ENCODE data around the gene SERPING1.

The SERPING1 gene

DNA sequence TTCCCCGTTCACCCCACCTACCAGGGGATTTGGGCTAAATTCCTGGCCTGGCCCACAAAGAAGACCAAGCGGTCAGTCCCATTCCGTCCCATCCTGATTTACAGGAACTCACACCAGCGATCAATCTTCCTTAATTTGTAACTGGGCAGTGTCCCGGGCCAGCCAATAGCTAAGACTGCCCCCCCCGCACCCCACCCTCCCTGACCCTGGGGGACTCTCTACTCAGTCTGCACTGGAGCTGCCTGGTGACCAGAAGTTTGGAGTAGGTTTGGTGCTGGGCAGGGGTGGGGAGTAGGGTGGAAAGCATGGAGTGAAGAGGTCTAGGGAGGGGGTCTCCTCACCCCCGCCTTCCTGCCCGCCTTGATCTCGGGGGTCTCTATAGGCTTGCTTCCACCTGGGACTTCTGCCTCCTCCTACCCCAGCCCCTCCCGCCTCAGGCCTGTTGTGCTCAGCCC is at the start of gene SERPING1:
TSS of gene SERPING1 (plus strand) at position 225 of the 455 bp plus-strand sequence. CDS start 586 bp downstream, outside the sequence.
- peak; percentile 70 for DNase-seq

DNA sequence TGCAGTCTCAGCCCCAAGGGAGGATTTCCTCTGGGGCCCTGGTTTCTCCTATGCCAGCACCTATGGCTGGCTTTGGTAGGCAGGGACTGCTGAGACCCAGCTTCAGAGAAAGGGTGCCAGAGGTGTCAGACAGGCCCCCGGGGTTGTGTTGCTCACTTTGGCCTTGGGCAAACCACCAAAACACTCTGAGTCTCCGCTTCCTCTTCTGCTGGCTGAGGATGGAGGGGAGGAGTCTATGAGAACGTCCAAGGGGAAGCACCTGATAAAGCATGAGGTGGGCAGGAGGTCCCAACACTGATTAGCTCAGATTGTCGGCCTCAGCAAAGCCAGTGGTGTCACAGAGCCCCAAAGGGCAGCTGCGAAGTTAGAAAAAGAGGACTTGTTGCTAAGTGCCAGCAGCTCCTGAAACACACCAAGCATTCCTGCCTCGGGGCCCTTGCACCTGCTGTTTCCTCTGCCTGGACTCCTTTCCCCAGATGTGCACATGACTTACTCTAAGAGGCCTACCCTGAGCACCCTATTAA is 49.6 kb upstream of the SERPING1 start:
- DNase-seq: no peak

- no peak for DNase-seq
Observed at GRCh38 chr11:57549983-57550382, 47.5 kb upstream of the SERPING1 start.

- DNase-seq: no peak
Observed at GRCh38 chr11:57551941-57552340, 45.5 kb upstream of the SERPING1 start.

DNA sequence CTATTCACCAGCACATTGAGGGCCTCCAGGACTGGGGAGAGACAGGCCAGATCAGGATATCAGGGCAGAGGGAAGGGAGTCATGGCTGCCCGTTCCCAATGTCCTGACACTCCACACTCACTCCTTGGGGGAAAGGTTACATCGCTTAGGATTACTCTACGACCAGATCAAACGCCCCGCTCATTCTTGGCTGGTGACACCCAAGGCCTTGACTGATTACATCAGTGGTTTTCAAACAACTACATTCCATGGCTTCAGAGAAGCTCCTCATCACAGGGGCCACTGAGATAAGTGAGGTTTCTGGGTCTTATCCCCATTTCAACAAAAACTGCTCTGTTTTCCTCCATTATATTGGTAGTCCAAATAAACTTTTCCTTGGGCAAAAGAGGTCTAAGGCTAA is 45.0 kb upstream of the SERPING1 start:
- DNase-seq: no peak

DNA sequence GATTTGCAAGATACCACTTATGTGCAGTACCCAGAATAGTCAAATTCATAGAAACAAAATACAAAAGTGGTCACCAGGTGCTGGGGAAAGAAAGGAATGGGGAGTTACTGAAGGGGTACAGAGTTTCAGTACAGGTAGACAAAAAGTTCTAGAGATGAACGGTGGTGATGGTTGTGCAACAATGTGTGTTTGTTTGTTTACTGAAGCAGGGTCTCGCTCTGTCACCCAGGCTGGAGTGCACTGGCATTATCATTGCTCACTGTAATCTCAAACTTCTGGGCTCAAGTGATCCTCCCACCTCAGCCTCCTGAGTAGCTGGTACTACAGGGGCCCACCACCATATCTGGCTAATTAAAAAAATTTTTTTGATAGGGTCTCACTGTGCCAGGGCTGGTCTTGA is 42.1 kb upstream of the SERPING1 start:
- no peak for DNase-seq

DNA sequence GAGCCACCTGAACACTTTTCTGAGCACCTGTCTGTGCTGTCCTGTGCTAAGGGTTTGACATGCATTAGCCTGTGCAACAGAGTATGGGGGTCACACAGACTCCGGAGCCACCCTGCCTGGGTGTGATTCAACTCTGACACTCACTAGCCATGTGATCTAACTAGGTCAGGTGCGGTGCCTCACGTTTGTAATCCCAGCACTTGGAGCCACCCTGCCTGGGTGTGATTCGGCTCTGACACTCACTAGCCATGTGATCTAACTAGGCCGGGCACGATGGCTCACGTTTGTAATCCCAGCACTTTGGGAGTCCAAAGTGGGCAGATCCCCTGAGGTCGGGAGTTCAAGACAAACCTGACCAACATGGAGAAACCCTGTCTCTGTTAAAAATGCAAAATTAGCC is 41.4 kb upstream of the SERPING1 start:
- no peak for DNase-seq

- DNase-seq: no peak
Observed at GRCh38 chr11:57560146-57560545, 37.3 kb upstream of the SERPING1 start.

DNA sequence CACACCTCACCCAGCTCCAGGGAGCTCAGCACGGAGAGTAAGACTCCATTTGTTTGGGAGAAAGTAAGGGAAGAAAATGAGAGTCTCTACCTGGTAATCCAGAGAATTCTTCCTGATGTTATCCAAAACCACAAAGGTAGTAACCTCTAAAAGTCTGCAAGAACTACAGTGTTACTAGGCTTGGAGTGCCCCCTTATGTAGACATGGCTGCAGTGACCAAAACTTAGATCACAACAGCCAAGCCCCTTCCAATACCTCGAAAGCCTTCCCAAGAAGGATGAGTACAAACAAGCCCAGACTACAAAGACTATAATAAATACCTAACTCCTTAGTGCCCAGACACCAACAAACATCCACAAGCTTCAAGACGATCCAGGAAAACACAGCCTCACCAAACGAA is 34.9 kb upstream of the SERPING1 start:
- no peak for DNase-seq

GRCh38 chr11:57566005-57566904 is 31.2 kb upstream of the SERPING1 start:
- DNase-seq: no peak

DNA sequence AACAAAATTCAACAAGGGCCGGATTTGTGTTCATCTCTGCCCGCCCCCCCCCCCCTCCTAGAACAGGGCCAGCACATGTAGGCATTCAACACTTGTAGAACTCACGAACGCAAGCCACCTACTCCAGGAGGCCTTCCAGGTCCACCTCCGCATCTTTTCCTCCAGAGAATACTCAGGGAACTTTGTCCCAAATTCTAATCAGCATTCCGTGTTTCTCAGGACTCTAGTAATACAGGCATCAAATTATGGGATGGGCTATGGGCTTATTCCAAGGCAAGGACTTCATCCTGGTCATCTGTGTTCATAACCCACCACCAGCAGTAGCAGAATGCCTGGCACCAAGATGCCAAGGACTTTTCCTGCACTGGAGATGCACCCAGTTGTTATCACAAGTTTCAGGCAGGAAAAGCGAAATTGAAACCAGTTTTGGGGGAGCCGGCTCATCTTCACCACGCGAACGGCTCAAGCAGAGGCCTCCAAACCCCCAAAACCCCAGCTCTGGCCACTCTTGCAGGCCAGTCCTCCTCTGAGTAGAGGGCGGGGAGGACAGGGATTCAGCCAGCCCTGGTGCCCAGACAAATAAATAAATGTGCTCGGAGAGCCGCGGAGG is 30.5 kb upstream of the SERPING1 start:
- DNase-seq: no peak

DNA sequence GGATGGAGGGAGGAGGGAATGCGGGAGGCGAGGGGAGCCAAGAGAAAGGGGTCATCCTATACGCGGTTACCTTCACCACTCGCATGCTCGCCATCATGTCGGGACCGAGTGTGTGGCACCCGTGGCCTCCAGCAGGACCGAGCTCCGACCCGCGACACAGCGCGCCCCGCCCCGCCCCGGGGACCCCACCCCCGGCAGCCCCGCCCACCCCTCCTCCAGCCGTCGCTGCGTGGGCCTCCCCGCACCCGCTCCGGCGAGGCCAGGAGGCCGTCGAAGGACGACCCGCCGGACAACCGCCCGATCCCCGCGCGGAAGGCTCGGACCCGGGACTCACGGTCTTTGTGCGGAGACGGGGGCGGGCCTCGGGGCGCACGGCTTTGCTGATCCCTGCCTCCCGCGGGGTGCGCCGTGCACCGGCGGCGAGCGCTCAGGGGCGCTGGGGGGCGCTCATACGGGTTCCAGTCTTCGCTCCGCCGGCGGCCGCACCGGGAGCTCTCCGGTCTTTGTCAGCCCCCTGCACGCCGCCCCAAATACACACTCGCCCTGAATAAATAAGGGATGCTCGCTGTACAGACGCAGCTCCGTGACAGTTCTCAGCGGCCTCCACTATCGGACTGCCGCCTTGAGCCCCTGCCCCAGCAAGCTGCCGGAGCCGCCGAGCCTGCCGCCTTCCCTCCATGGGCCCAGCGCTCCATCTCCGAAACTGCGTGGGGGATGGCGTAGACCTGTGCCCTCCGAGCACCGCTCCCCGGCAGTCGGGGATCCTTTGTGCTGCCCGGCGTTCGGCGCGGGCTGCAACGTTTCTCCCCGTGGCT is 29.8 kb upstream of the SERPING1 start, which contains the start of gene UBE2L6:
TSS of gene UBE2L6 (minus strand) at position 158 of the 815 bp plus-strand sequence. CDS start at position 97, 61 bp downstream.
- DNase-seq: peak; percentile 91

DNA sequence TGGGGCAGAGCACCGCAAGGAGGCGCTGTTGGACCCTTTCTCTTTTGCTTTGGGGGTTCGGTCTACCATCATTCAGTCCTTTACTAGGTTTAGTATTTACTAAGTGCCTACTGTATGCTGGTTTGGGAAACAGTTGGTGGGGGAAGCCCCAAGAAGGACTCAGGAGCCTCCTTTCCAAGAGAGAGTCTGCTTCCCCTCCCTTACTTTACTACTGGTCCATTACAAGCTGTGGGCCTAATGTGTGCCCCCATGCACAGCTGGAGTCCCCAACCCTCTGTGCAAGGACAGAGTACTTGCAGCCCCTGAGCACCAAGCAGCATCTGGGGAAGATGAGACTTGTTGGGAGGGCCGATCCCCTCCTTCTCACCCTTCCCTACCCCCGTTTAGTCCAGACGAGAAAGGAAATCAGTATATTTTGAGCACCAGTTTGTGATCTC is 29.1 kb upstream of the SERPING1 start:
- DNase-seq: no peak

GRCh38 chr11:57571606-57572005 is 25.9 kb upstream of the SERPING1 start:
- no peak for DNase-seq

DNA sequence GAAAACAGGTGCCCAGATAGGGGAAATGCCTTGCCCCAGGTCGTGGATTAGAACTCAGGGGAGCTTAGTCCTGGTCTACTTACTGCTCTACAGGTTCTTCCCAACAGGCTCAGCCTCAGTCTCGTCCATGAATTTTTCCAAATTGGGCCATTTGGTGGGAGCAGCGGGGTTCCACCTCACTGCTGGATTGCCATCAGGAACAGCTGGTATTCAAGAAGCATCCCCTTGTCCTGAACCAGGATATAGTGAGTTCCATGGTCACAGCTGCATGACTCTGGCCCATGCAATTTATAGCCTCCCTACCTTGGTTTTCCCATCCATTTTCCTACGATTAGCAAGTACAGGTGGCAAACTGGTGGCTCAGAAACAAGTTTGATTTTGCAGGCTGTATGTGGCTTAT is 23.4 kb upstream of the SERPING1 start:
- no peak for DNase-seq

- DNase-seq: no peak
Observed at GRCh38 chr11:57584341-57584740, 13.1 kb upstream of the SERPING1 start.

DNA sequence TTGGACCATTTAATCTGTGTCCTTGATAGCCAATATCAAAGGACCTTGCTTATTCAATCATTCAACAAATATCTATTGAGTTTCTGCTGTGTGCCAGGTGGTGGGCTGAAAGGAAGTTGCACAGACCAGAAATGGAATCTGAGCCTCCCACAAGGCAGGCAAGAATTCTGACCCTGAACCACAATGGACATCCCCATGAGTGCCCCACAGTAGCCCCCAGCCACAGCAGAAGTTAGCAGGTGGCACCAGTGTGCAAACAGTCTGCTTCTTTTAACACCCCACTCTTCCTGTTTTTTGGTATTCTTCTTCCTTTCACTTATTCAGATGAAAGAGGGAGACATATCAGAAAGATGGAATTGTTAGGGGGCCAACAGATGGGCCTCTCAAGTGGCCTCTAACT is 12.2 kb upstream of the SERPING1 start:
- no peak for DNase-seq

DNA sequence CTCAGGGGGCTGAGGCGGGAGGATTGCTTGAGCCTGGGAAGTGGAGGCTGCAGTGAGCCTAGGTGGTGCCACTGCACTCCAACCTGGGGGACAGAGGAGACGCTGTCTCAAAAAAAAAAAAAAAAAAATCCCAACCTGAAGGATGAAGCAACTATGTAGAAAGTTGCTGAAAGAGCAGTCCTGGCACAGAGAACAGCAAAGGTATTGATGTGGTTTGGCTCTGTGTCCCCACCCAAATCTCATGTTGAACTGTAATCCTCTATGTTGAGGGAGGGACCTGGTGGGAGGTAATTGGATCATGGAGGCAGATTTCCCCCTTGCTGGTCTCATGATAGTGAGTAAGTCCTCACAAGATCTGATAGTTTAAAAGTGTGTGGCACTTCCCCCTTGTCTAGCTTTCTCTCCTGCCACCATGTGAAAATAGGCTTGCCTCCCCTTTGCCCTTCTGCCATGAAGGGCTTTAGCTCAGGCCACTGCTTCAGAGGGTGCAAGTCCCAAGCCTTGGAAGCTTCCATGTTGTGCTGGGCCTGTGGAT is 10.7 kb upstream of the SERPING1 start:
- no peak for DNase-seq

DNA sequence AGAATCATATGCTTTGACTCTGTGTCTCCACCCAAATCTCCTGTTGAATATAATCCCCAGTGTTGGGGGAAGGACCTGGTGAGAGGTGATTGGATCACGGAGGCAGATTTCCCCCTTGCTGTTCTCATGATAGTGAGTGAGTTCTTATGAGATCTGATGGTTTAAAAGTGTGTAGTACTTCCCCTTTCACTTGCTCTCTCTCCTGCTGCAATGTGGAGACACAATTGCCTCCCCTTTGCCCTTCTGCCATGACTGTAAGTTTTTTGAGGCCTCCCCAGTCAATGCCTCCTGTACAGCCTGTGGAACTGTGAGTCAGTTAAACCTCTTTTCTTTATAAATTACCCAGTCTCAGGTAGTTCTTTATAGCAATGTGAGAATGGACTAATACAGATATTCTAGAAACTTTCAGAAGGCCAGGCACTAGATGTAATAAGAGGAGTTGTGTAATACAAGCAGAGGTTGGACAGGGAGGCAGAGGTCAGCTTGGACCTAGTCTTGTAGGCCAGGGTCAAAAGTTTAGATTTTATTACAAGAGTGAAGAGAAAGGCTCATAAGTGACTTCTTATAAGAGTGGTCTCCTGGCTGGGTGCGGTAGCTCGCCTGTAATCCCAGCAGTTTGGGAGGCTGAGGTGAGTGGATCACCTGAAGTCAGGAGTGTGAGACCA is 9.3 kb upstream of the SERPING1 start:
- no peak for DNase-seq

GRCh38 chr11:57596266-57596885 is 1.1 kb upstream of the SERPING1 start:
- DNase-seq: no peak
